SKM-1 (cell line): ENCODE measurements around the gene CALCR.
"Not testable (repeated sequence)": the region's sequence is repeated elsewhere in the genome, so short reads cannot be mapped to it uniquely, and the experiment has no call there.

Experiments
- DNase-seq: peaks from one replicate; lab custom pipeline; 2025; ENCODE audit not compliant: unreplicated experiment; lab: John Stamatoyannopoulos, UW

Gene CALCR

DNA sequence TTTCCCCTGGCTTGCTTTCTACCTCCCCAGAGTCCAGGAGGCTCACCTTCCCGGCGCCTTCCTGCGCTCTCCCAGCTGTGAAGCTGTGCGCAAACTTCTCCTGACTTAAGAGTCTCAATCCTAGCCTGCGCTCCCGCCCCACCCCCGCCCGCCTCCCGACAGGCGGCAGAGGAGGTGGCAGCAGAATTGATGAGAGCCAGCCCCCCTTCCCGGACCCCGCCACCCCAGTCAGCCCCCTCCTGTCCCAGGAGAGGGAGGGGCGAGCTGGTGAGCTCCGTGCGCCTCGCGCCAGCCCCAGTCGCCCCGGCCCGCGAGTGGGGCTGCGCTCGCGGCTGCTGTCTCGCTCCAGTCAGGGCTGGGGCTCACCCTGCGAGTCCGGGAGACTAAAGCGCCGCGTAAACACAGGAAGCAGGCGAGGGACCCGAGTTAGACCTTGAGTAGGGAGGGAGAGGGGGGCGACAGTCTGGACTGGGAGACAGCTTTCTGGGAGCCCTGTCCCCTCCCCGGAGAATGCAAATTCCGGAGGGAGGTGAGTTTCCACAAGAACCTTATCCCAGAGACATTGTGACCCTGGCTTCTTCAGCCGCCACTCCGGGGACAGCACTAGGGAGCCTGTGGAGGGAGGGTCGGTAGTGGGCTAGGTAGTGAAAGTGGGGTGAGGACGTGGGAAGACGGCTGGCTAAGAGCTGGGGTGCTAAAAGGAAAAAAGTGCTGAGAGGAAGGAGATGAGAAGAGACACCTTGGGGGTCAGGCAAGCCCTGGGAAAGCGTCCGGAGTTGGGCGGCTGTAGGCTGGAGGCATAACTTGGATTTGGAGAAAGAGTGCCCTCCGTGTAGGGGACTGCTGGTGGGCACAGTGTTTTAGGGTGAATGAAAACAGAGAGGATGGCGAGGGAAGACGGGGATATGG lies at the start of gene CALCR:
Gene CALCR, minus strand, starts transcription at position 79 of the 909 bp plus-strand sequence. CDS start 87,743 bp downstream, outside the sequence.
- DNase-seq: no peak

DNA sequence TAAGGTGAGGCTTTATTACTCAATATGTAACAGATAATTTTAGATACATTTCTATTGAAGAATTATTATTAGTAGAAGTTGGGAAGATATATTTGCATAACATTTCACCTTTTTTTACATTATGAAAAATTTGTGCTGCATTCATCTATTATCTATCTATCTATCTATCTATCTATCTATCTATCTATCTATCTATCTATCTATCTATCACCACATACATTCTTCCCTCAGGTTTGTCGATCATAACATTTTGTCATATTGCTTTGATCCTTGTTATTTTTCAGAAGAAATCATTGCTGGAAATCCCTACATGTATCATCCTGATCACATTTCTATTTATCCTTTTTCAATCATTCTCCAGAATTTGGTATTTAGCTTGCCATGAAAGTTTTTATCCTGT lies 49.3 kb upstream of the CALCR start:
- no peak for DNase-seq

DNA sequence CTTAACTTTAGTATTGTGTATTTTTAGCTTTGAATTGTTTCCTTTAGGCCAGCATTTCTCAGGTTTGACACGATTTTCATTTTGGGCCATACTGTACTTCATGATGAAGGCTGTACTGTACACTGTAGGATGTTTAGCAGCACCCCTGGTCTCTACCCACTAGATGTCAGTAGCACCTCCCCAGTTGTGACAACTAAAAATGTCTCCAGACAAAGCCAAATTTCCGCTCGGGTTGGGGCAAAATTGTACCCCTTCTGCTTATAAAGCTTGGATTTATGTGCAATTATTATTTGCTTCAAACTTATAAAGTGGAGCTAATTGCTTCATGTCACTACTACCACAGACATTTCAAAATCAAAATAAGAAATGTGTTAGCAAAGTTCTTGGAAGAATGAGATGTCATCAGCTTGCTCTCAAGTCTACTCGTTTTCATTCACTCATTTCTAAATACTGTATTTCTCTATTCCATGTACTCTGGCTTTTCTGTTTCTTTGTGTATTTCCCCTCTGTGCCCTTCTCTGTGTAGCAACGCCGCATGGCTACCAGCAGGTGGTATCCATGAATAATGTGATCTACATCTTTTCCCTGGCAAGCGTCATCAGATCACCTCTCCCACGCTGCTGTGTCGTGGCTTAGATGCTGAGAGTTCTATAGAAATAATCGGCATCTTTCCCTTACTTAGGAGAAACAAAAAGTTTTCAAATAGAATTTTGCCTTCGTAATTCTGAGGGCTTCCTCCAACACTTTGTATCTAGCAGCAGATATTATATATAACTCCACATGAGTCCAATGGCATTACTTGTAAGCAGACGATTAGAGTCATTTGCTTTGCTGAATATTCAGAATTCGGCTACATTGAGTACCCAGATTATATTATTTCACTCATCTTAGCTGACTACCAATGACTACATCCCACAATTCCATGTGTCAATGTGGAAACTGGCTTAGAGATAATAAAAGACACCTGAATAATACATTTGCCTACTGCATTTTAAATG lies 47.8 kb upstream of the CALCR start:
- DNase-seq: no peak

DNA sequence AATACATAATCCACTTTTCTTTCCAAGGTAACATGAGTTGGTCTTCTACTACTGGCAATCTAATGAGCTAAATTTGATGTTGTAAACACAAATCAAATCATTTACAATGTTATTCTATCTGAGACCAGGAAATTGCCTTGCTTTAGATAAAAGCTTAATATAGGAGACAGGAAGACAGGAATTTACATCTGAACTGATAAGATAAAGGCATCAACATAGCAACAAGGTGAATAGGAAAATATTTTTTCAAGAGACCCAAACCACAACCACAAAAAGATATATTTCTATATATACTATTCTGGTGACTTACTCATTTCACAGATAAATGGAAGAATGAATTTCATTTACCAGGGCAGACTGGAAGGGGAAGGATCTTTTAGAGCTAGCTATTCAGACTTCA lies 46.3 kb upstream of the CALCR start:
- no peak for DNase-seq

DNA sequence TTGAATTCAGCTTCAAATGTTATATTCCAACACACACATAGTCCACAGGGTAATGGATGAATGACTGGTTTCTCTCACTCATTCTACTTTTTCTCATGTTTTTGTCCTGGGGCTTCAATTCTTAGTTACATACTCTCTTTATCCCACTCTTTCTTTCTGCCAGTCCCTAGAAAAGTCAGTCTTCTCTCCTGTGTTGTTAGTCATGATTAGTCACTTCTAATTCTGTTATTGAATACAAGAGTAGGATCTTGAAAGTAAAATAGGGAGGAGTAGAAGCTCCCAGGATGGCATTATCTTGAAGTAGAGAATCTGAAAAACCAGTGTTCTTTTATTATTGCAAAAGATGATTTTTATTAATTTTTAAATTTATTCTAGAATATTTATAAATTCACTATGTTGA lies 45.5 kb upstream of the CALCR start:
- no peak for DNase-seq

DNA sequence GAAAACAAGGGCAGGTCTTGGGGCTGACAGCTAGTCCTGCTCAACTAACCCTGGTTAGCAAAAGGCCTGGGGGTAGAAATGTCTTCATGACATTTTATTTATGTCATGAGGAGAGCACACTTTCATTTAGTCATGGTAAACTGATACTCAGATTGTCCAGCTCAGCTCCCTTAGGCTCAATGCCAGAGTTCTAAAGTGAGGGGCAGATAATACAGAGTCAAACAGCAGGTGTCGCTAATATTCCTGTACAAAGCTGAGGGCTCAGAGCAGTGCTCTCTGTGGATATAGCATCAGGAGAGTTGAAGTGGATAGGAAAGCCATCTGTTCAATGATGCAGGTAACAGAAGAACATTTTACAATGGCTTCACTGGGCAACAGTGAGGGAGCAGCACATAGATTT lies 26.8 kb upstream of the CALCR start:
- no peak for DNase-seq

DNA sequence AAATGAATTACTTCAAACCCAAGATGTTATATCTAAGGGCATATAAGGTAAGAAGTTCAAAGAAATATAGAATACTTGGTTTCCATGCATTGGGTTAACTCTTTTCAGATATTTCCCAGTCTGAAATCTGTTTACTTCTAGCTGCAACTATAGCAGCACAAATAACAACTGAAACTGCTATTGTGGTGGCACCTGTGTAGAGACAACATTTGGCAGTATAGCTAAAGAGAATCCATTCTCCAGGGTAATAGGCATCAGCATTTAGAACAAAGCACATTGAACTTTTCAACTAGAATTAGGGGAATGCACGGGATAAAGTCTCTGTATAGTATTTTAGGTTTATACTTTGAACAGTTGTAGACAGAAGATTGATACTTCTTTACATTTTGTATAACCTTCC lies 19.7 kb upstream of the CALCR start:
- no peak for DNase-seq

DNA sequence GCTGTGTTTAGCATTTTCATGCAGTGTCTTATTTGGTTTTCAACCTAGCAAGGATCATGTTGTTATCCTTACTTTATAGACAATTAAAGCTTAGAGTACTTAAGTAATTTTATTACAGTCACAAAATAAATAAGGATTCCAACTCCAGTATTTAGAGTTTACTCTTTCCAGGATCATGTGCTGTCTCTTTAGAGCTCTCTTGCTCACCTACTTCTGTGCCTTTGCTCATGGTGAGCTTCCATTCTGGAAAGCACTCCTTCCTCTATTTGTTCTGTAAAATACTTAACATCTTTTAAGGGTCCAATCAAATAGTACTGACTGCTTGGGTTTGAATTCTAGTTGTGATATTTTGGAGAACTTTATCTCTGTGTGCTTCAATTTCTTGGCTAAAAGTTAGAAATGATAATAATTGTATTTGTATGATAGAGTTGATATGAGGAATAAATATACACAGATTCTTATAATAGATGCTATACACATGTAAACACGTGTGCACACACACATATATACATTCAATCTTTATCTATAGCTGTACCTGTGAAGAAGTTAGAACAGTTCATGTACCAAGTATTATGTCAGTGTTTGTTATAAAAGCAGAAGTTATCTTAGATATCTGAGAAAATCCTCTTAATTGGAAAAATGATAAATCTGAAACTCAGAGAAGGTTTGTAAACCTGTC lies 18.2 kb upstream of the CALCR start:
- no peak for DNase-seq

DNA sequence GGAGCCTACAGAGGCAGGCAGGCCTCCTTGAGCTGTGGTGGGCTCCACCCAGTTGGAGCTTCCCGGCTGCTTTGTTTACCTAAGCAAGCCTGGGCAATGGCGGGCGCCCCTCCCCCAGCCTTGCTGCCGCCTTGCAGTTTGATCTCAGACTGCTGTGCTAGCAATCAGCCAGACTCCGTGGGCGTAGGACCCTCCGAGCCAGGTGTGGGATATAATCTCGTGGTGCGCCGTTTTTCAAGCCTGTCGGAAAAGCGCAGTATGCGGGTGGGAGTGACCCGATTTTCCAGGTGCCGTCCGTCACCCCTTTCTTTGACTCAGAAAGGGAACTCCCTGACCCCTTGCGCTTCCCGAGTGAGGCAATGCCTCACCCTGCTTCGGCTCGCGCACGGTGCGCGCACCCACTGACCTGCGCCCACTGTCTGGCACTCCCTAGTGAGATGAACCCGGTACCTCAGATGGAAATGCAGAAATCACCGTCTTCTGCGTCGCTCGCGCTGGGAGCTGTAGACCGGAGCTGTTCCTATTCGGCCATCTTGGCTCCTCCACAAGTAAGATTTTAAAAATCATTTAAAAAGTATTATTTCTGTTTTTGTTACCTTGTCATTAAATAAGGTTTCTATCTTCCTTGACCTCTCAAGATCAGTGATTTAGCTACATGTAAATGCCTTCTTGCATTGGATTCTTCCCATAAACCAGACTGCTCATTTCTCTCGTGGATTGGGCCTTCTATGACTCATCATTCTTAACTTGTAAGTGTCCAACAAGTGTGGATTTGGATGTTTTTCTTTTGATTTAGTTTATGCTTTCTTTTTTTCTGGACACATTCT lies 16.9 kb upstream of the CALCR start:
- DNase-seq: not testable (repeated sequence)

DNA sequence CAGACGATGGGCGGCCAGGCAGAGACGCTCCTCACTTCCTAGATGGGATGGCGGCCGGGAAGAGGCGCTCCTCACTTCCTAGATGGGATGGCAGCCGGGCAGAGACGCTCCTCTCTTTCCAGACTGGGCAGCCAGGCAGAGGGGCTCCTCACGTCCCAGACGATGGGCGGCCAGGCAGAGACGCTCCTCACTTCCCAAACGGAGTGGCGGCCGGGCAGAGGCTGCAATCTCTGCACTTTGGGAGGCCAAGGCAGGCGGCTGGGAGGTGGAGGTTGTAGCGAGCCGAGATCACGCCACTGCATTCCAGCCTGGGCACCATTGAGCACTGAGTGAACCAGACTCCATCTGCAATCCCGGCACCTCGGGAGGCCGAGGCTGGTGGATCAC lies 11.9 kb upstream of the CALCR start:
- DNase-seq: not testable (repeated sequence)

DNA sequence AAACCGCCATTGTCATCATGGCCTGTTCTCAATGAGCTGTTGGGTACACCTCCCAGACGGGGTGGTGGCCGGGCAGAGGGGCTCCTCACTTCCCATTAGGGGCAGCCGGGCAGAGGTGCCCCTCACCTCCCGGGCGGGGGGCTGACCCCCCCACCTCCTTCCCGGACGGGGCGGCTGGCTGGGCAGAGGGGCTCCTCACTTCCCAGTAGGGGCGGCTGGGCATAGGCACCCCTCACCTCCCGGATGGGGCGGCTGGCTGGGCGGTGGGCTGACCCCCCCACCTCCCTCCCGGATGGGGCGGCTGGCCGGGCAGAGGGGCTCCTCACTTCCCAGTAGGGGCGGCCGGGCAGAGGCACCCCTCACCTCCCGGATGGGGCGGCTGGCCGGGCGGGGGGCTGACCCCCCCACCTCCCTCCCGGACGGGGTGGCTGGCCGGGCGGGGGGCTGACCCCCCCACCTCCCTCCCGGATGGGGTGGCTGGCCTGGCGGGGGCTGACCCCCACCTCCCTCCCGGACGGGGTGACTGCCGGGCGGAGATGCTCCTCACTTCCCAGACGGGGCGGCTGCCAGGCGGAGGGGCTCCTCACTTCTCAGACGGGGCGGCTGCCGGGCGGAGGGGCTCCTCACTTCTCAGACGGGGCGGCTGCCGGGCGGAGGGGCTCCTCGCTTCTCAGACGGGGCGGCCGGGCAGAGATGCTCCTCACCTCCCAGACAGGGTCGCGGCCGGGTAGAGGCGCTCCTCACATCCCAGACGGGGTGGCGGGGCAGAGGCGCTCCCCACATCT lies 11.4 kb upstream of the CALCR start:
- not testable (repeated sequence) for DNase-seq

DNA sequence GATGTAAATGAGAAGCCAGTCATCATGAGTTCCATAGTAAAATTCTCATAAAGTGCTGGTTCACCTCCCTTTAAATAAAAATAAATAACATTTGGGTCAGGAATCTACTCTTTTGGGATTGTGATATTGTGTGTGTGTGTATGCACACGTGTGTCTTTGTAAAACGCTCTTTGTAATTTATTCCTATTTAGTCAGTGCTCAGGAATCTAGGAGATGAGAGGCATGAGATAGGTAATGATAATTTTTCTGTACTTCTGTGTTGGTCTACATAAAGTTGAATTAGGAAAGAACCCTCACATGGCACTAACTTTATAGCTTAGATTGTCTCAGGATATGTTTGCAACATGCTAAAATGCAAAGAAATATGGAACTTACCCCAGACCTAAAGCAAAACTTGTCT lies 4.9 kb upstream of the CALCR start:
- DNase-seq: no peak

DNA sequence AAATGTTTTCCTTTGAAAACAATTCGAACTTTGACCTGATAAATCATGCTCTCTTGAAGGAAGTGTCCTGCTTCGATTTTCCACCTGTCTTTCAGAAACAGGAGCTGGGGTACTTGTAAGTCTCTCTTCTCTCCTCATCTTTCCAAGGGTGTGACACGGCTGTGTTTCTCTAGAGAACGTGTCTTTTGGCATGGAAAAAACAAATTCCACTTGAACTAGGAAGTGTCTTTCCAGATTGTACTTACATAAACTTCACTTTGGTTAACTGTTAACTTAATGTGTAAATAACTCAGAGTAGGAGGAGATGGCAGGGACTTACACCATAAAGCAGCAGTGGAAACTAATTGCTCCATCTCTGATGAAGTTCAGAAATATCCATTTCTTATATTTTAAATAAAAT lies 4.2 kb upstream of the CALCR start:
- DNase-seq: no peak

DNA sequence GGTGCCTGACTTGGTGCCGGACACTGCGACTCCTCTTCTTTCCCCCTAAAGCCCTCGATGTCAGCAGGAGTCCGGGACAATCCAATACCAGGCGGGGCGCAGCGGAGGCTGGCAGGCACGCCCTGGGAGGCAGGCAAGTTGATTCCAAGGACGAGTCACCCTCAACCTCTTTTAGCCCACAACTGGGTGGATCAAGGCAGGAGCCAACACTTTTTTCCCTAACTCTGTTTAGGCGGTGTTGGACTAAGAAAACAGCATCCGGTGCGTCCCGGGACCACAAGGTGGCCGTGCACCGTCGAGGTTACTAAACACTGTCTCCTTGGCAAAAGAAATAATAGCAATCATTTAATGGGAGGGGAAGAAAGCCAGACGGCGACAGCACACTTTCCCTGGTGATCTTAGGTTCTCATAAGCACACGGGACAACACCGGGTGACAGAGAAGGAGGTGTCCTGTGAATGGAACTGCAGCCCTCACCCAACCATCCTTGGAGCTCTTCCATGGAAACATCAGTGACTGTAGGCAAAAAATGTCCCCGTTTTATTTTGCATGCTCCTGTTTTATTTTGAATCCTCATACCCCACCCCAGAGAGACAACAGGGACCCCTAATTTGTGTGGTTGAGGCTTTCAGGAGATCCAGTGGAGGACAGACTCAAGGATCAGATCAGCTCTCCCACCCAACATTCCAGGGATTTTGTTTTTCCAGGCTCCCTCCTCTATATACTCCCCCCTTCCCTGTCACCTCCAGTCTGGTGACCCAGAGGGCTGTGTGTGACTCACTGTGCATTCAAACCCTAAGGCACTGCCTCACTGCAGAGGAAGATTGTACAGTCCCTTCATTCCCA lies 1.3 kb upstream of the CALCR start:
- DNase-seq: no peak

DNA sequence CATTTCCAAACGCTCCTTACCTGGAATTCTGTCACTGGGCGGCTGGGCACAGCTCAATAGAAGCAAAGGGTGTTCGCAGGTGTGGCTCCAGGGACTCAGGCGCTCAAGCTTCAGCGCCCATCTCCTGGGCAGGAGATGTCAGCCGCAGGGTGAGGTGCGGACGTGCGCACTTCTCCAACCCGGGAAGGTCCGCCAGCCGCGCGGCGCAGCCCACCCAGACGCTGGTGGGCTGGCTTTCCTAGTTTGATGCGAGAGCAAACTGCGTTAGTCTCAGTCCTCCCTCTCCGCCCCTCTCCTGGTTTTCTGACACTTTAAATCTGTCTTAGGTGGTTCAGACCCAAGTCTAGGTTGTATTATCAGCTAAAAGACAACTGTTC lies 267 bp downstream of the CALCR start:
- no peak for DNase-seq

DNA sequence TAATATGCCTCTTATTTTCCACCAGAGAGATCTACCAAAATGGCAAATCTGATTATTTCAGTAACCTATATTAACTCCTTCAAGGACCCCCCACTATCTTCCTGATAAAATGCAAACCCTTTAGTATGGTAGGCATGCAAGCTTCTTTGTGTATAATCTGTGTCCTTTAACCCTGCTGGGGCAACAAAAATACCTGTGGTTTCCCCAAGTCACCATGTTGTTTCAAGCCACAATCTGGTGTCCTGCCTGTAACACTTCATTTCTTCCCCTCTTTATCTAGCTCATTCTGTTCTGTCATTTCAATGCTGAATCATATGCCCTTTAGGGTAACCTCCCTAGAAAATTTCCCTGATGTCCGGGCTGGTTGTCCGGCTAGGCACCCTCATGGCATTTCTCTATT lies 5.3 kb downstream of the CALCR start:
- DNase-seq: no peak

DNA sequence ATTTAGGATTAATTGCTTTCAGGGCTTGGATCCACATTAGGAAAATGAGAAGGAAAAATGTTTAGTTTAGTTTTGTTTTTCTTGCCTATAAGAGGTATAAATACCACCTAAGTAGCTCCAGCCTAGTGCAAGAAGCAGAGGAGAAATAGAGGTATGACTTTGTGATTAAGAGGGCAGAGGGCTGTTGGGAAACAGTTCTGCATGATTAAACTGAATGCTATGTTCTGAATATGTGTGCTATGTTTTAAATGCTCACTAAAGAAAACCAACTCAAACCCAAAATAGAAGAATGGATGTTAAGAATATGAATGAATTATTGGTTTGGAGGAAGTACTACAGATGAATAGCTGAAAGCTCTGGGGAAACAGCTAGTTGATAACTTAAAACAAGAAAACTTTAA lies 7.6 kb downstream of the CALCR start:
- DNase-seq: no peak

DNA sequence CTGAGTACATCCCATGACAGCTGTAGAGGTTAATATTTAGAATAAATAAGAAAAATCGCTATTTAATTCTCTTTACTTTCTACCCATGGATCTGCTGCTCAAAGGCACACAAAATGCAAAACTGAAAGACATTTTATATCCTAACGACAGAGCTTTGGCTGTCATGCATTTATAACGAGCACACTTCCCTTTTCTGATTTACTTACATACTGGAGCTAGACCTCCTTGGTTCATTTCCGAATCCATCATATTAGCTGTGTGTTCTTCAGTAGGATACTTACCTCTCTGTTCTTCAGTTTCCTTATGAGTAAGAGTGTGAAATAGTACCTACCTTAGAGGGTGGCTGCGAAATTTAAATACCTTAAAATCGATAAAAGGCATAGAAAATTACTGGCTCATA lies 10.9 kb downstream of the CALCR start:
- DNase-seq: no peak

DNA sequence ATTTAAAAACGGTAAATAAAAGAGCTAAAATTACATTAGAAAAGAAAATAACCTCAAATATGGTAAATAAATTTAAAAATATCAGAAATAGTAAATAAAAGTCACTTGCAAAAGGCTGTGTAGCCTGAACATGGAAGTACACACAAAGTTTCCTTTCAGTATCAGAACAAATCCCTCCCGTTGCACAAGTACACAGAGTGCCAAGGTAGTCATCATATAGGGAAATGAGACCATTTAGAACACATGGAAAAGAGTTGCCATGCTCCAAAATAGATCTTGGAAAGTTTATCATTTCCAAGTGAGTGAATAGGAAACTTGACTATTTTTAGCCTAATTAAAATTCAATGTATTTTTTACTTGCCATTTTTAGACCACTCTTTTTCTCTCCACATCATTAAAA lies 11.6 kb downstream of the CALCR start:
- DNase-seq: no peak
